ENCODE measurements around the gene GRK3.
"Not testable (repeated sequence)": the region's sequence is repeated elsewhere in the genome, so short reads cannot be mapped to it uniquely, and the experiment has no call there.

GRCh38 chr22:25708430-25708829 lies 144.0 kb downstream of the GRK3 start:
- not testable (repeated sequence) for TF ChIP-seq CTCF, POLR2A (IDR thresholded peaks at IDR 0.05)
